Loucy (cell line): Measurements from ENCODE around the gene NOXO1.

Source experiments
- CTCF ChIP-seq: fragments of 200-600 bp; sonication (generic); conservative IDR thresholded peaks from 2 replicates; pipeline ENCODE4 v1.5.1; 2014; ENCODE audit warnings: mild to moderate bottlenecking, antibody characterized with exemption, low read length
- EZH2phosphoT487 ChIP-seq: fragments of 200-600 bp; IDR thresholded peaks from 2 replicates; pipeline ENCODE4 v1.6.1; 2018; ENCODE audit warnings: antibody characterized with exemption, mild to moderate bottlenecking, moderate library complexity, borderline replicate concordance

GRCh38 chr16:1991135-1991551 is 9.9 kb upstream of the NOXO1 start:
- no peak for TF ChIP-seq CTCF
- no peak for TF ChIP-seq EZH2phosphoT487
